ENCODE results near the gene DSCAM.

- TF ChIP-seq CTCF (conservative IDR thresholded peaks at IDR 0.05; ENCODE audit: low read depth in 2 of 2) = no peak
- TF ChIP-seq JUNB (IDR thresholded peaks at IDR 0.05; ENCODE audit: unreplicated experiment) = no peak
- TF ChIP-seq EZH2phosphoT487 (IDR thresholded peaks at IDR 0.05; ENCODE audit: unreplicated experiment) = no peak
- TF ChIP-seq NANOG (IDR thresholded peaks at IDR 0.05; ENCODE audit: borderline replicate concordance) = no peak
- TF ChIP-seq POLR2AphosphoS5 (IDR thresholded peaks at IDR 0.05; ENCODE audit: low read depth) = no peak
- TF ChIP-seq ZNF331 (CRISPR knock-in tag; IDR thresholded peaks at IDR 0.05; ENCODE audit: low read depth) = no peak
- no peak for TF ChIP-seq EZH2 (IDR thresholded peaks at IDR 0.05; ENCODE audit: low read depth, unreplicated experiment)
- no peak for TF ChIP-seq CREB1 (CRISPR knock-in tag; IDR thresholded peaks at IDR 0.05; ENCODE audit: low read depth)
- TF ChIP-seq REST (IDR thresholded peaks at IDR 0.05; ENCODE audit: unreplicated experiment) = no peak
- no peak for TF ChIP-seq STAT1 (IDR thresholded peaks at IDR 0.05; ENCODE audit: unreplicated experiment)
- no peak for TF ChIP-seq ZNF462 (CRISPR knock-in tag; IDR thresholded peaks at IDR 0.05)
- TF ChIP-seq ETS1 (IDR thresholded peaks at IDR 0.05) = no peak
Observed at GRCh38 chr21:40569357-40569756, 277.6 kb downstream of the DSCAM start.

All from GM23338 (cell line).